Forelimb muscle (tissue), 1 donor: ENCODE measurements around the gene NEDD4L. TPM values are rescaled to one million over a fixed set of nuclear protein-coding genes. Genes with fewer than 3 reads are reported as not detected.
"Not testable (repeated sequence)": the region's sequence is repeated elsewhere in the genome, so short reads cannot be mapped to it uniquely, and the experiment has no call there.

Experiments
- DNase-seq: peaks from one replicate; pipeline ENCODE4 v3.0.0-alpha.2; 2013; ENCODE audit warnings: low read depth
- polyA plus RNA-seq: library from polyadenylated mRNA; unstranded; fragments of 120-200 nt; gene quantifications from one replicate; pipeline ENCODE4 v1.2.1, GENCODE V29; 2013; ENCODE audit not compliant: insufficient read length

The NEDD4L gene
- polyA plus RNA-seq, result 33.6 TPM

DNA sequence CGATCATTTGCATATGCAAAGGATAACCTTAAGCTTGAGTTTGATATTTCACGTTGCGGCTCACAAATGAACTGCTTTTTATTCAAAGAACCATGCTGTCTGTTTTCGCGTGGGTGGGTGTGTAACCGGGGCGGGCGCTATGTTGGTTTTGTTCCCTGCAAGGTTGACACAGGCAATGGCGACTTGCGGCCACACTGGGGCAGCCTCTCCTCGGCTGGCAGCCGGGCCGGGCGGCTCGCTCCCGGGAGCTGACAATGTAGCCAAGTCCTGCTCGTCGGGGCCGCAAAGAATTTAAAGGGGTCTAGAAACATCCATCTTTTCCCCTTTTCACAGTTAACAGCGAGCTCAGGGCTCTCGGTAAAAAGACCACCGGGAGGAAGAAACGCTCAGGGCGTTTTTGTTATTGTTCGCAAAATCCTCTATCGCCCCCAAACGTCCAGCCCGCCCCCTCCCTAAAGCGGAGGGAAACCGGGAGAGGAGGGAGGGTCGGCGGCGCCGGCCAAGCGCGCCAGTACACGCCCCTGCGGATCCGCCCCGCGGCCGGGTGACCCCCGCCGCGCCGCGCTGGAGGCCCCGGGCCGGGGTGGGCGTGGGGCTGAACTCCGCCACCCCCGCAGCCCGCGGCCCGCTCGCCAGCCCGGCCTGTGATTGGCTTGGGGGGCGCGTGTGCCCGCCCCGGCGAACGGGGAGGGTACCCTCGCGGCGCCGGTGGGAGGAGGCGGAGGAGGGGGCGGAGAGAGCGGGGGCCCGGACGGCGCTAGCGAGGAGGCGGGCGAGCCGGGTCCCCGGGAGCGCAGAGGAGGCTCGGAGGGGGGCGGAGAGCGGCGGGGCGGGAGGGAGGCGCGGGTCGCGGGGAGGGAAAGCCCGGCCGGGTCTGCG is at the start of gene NEDD4L:
Gene NEDD4L, plus strand, starts transcription at position 736 of the 879 bp plus-strand sequence. CDS start 435 bp downstream, outside the sequence.
- no peak for DNase-seq

DNA sequence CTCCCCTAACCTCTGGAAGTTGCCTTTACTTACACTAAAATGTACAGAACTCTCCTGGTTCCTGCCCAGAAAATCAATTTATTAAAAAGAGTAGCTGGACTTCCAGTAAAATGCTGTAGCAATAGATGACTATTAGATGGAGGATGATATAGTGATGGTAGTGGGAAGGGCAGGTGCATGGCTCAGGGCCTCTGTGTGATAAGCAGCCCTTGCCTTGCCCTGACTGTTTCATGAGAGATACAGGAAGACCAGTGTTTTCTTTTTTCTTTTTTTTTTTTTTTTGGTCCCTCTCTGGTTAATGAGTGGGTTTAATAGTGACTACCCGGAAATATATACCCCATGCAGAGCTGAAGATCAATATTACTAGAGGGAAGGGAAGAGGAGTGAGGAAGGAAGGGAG is 48.7 kb upstream of the NEDD4L start:
- DNase-seq, result no peak

DNA sequence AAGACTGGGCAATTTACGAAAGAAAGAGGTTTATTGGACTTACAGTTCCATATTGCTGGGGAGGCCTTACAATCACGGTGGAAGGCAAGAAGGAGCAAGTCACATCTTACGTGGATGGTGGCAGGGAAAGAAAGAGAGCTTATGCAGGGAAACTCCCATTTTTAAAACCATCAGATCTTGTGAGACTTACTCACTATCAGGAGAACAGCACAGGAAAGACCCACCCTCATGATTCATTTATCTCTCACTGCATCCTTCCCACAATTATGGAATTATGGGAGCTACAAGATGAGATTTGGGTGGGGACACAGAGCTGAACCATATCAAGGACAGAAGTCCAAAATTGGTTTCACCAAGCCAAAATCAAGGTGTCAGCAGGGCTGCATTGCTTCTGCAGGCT is 47.1 kb upstream of the NEDD4L start:
- not testable (repeated sequence) for DNase-seq

DNA sequence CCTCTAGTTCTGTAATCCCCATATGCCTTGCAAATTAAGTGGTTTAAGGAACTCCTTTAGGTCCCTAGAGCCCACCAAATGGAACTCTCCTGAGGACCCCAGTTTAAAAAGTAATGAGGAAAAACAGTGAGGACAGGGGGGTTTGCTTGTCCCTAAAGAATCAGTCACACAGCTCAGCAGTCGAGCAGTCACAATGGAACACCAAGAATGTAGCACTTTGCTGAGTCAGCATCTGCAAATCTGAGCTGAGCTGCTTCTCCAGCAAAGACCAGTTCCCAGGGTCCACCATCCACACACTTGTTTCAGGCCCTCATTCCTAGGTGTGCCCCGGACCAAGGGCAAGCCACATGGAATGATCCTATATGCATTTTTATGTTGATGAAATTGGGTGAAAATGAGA is 46.2 kb upstream of the NEDD4L start:
- no peak for DNase-seq

DNA sequence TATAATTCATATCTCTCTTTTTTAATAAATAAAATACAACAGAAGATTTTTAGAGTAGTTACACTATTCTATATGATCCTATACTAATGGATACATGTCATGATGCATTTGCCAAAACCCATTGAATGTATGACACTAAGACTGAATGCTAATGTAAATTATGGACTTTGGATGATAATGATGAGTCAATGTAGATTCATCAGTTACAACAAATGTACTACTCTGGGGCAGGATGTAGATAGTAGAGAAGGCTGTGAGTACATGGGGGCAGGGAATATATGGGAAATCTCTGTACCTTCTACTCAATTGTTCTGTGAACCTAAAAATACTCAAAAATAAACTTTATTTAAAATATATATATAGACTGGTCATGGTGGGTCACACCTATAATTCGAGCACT is 45.6 kb upstream of the NEDD4L start:
- no peak for DNase-seq

DNA sequence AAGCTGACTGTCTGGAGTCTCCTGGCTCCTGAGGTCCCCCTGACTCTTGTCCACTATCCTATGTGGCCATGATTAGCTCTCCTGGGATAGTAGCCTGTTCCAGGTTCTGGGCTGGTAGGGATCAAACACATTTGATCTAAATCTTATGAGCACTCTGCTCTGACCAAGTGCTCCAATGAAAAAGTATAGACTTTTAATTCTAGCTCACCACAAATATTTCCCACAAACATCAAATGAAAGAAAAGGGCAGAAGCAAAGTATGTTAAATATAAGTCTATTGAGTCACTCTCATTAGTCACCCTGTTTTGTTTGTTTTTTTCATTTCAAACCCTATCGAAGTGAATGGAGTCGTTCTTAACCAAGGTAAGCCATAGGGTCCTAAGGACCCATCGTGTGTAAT is 39.7 kb upstream of the NEDD4L start:
- DNase-seq, result no peak

DNA sequence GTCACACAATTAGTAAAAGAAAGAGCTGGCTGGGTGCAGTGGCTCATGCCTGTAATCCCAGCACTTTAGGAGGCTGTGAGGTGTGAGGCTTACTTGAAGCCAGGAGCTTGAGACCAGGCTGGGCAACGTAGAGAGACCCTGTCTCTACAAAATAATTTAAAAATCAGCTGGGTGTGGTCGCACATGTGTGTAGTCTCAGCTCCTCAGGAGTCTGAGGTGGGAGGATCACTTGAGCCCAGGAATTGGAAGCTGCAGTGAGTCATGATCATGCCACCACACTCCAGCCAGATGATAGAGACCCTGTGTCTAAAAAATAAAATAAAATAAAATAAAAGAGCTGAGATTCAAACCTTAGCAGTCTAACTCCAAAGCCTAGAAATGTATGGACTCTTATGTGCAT is 39.0 kb upstream of the NEDD4L start:
- no peak for DNase-seq

DNA sequence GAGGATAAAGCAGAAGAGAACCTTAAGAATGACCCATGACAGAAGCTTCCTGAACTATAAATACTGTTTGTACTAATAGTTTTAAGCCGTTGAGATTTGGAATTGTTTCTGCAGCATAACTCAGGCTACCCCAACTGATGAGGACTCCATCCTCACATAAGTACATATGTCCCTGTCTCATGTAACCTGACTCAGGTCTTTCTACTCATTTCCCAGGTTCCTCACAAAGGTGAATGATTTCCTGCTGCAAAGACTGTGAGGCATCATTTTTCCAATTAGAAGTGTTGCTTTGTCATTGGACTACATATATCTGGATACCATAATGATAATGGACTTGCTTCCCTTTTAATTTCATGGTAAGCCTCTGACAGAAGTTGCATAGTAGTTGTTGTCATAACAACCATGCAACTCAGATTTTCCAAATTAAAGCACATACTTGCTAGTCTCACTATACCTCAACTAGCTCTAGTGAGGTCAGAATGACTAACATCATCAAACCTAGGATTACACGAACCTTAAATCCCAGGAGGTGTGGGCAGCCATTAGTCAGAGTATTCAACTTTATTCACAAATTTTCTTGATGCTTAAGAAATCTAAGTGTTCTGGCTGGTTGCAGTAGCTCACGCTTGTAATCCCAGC is 38.0 kb upstream of the NEDD4L start:
- DNase-seq, result no peak

DNA sequence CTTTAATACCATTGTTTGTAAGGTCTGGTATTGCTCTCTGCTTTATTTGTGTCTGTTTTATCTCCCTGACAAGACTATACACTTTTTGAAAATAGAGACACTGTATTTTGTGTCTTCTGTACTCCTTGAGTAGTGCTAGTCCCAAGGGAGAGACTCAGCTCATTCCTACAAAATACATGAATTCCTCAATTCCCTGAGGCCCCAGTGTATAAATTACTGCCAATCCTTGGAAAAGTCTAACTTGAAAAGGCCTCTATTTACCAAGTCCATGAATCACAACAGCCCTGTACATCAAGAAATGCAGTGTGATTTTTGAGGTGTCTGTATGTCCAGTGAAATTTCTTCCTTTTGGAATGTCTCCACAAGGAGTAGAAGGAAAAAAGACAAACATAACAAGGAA is 34.9 kb upstream of the NEDD4L start:
- DNase-seq, result no peak

DNA sequence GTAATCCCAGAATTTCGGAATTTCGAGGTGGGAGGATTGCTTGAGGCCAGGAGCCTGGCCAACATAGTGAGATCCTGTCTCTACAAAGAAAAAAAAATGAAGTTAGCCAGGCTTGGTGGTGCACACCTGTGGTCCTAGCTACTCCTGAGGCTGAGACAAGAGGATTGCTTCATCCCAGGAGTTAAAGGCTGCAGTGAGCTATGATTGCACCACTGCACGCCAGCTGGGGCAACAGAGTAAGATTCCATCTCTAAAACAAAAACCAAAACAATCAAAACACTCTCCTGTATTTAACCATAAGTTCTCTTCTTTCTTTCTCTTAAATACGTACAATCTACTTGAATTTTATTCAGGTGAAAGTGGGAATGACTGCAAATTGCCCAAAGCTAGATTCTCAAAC is 33.8 kb upstream of the NEDD4L start:
- no peak for DNase-seq

DNA sequence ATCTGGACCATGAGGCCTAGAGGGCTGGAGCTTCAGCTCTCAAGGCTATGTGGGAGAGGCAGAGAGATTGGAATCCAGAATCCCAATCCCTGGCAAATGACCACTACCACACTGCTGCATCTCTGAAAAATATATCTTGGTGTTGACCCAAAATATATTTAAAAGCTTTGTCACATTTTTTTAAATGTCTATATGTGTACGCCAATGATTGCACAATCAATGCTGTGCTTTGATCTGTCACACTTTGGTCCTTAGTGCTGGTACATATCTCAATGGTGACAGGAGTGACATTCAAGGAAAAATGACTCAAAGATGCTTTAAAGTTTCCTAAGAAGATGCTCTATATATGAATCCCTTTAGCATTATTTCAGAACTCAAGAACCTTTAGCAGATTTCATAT is 31.7 kb upstream of the NEDD4L start:
- DNase-seq, result no peak

DNA sequence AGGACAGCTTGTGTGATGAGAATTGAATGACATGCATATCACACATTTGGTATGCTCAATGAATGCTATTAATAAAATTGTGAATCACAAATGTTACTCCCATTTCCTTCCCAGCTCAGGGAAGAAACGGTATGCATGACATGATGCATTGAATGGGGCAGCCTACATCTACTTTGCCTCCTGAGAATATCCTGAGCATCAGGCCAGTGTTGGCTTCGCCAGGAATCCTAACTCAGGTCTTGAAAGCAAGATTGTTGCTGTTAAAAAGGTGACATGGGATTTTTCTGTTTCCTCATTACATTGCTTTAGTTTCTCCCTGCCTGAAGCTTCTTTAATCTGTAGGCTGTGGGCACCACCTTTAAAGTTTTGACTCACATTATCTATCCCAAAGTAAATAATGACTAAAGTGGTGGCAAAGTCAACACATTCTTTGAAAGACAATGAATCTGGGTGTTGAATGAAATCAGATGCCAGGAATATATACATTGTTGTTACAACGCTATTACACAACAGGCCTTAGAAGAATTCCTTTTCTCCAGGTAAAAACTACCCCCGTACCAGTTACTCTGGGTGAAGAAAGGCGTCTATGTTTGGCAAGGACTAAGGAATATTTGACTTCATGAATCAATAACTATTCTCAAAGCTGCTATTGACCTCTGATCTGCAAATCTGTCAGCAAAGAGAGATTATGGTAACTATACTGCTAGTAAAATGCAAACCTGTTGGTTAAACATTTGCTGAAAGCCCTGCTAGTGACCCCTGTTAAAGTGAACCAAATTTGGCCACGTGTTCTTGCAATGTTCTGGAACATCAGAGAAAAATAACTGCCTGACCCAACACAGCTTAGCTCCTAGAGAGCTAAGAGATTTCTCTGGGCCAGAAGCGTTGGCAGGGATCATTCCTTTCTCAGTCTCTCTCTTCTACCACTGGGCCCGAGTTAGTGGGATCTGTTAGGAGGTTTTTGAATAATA is 30.5 kb upstream of the NEDD4L start:
- DNase-seq, result no peak

DNA sequence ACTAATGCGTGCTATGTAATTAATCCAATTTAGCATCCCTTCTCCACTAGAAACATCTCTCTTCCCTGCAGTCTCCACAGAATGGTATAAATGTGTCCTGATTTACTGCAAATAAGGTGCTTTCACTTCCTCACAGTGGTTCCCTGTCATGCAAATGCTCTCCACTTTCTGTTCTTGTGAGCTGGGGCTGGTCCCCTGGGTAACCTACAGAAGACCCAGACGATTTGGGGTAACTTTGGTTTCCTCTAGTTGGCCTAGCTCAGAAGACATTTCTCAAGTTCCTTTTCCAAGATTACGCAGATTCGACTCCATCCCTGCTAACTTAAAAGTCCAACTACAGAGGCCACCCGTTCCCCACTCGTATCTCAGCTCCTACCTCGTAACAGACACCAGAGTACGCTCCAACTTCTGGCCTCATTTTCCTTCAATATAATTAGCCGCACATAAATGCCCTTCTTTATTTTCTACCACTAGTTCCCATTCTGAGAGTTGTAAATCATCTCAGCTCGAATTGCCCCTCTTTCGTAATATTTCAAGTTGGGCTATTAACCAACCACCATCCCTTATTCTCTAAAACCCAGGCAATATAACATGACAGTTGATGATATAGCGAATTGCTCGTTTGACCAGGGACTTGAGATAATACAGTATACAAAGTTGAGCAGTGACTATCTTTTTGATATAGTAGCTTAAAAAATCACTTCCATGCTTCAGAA is 28.8 kb upstream of the NEDD4L start:
- no peak for DNase-seq

DNA sequence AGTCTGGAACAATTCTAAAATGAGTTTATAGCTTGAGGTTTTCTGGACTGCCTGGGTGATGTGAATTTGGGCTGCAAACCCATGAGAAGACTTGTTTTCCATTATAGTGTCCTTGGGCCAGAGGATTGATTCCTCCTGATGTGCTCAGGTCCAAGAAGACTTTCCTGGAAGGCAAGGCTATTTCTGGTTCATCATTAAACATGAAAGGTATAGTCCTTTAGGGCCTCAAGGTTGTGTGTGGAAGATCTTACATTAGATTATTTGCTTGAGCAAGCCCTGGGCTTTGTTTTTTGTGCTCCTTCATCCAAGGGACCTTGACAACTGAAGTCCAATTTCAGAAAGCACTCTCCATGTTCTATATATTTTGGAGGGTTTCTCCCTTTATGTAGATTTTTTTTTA is 26.8 kb upstream of the NEDD4L start:
- no peak for DNase-seq

DNA sequence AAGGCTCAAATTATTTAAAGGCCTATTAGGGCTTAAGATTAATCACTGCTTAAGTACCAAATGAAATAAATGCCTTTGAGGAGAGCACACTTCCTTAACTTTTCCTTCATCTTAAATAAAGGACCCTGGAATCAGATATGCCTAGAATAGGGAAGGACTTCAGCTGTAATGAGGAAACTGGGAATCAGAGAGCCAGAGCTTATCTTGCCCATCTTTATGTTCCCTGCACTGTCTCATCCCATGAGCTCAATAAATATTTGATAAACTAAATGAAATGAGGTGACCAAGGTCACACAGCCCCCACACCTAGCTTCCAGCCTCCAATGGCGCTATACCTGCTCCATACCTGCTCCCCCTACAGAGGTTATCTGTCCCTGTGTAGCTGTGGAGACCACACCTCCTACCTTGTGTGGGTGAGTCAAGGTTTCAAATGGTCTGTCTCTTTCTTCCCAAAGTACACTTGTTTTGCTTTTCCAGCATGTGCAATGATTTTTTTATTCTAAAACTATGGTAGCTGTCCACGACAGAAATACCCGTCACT is 23.4 kb upstream of the NEDD4L start:
- DNase-seq, result no peak

DNA sequence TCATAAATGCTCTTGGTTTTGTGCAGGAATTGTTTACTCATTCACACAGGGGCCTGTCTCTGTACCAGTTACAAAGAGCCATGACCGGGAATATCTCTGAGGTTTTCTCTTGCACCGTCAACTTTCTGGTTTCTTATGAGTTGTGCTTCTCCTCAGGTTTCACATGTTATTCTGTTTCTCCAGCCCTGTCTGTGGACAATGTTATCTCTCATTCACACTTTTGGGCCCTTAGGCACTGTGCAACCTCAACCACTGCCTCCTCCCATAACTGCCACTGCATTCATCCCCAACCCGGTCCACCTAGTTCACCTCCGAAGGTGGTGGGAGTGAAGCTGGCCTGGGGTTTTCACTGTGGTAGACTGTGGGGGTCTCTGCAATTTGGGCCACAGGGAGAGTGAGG is 22.5 kb upstream of the NEDD4L start:
- DNase-seq, result no peak

DNA sequence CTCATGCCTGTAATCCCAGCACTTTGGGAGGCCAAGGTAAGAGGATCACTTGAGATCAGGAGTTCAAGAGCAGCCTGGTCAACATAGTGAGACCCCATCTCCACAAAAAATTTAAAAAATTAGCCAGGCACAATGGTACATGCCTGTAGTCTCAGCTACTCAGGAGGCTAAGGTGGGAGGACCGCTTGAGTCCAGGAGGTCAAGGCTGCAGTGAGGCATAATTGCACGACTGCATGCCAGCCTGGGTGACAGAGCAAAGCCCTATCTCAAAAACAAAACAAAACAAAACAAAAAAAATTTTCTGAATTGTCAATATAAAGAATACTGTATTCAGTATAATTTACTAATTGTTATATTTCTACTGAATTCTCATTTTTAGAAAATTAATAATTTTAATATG is 20.9 kb upstream of the NEDD4L start:
- DNase-seq, result no peak

DNA sequence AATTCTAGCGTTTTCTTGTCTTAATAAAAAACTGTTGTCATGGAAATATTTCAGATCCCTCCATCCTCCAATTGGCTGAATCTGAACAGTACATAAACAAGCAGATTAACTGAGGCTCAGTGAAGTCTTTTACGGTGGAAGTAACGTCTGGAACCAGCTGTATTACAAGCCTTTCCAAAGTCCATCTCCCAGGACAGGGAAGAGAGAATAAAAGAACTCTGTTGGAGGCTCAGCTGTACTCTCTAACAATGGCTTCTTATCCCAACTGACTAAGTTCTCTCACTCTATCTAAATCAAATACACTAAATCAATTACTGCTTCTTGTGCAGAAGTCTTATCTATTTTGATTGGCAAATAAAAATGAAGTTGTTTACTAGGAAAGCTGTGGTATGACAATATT is 19.9 kb upstream of the NEDD4L start:
- no peak for DNase-seq

DNA sequence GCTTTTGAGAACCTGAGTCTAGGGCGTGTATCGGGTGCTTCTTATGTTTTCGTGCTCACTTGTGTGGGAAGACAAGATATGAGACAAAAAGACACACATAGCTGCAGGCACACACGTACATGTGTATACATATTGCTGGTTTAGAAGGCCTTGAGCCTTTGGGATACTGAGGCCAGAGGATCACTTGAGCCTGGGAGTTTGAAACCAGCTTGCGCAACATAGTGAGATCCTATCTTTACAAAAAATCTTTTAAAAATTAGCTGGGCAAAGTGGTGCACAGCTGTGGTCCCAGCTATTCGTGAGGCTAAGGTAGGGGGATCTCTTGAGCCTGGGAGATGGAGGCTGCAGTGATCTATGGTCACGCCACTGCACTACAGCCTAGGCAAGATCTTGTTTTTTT is 18.8 kb upstream of the NEDD4L start:
- no peak for DNase-seq

DNA sequence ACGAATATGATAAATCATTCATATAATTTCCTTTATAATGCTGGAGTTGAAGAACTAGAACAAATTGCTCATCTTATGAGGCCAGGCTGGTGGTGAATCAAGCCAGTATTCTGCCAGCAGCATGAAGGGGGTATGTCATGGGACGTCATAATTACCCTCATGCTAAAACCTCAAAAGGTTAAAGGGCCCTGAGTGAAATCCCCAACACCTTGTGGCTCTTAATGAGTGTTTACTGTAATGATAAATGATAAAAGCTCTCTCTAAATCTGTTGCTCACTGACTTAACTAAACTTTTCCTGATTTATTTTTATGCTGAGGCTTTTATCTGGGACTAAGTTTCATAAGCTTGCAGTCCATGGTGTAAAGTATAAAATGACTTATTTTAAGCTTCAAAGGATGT is 18.3 kb upstream of the NEDD4L start:
- DNase-seq, result no peak

DNA sequence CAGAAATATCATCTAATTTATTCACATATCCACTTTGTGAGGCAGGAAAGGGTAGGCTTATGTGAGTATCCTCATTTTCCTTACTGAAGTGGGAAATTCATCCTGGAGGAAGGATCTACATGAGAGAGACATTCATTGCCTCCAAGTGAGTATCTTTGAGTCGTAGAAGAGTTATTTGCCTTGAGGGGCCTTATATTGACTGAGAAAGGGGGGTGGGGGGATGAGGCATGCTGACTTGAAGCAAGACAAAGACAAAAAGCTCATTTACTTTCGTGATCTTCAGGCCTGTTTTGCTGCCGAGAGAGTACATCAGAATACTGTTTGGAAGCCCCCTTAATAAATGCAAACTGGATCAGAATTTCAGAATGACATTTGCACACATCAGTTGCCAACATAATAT is 17.6 kb upstream of the NEDD4L start:
- no peak for DNase-seq
